Keratinocyte (primary cell): ENCODE data around the gene TMPRSS6. TPM values are rescaled to one million over a fixed set of nuclear protein-coding genes. Genes with fewer than 3 reads are reported as not detected.

Experiments used
- DNase-seq: peaks from one replicate; pipeline ENCODE4 v3.0.0-alpha.2; 2011; ENCODE audit warnings: low read depth, missing footprints, low spot score
- FAIRE-seq: peaks from 2 replicates; lab custom pipeline; 2011; peaks lifted over from hg19 to GRCh38; lab: Jason Lieb, UNC
- H2AFZ ChIP-seq: 2 replicates; pipeline ENCODE4 v1.6.0; 2012; ENCODE audit warnings: low read length, control low read depth, inconsistent platforms; ENCODE audit not compliant: control insufficient read depth
- H3K27ac ChIP-seq: 2 replicates; pipeline ENCODE4 v1.5.1; 2011; ENCODE audit warnings: low read length; ENCODE audit not compliant: control insufficient read depth, insufficient read depth
- H3K27me3 ChIP-seq: 3 replicates; pipeline ENCODE4 v1.6.0; 2011; ENCODE audit warnings: low read length; ENCODE audit not compliant: control insufficient read depth, insufficient read depth; ENCODE audit errors: extremely low read depth
- H3K36me3 ChIP-seq, 2 experiments: 2 replicates in 1 of 2; 3 replicates in 1 of 2; pipeline ENCODE4 v1.5.1; 2011; ENCODE audit warnings: low read length in 2 of 2, mild to moderate bottlenecking in 1 of 2; ENCODE audit not compliant: control insufficient read depth in 2 of 2, insufficient read depth in 2 of 2; ENCODE audit errors: extremely low read depth in 1 of 2
- H3K4me1 ChIP-seq: 3 replicates; pipeline ENCODE4 v1.5.1; 2011; ENCODE audit warnings: low read length; ENCODE audit not compliant: control insufficient read depth, insufficient read depth; ENCODE audit errors: extremely low read depth
- H3K4me2 ChIP-seq: 3 replicates; pipeline ENCODE4 v1.6.0; 2011; ENCODE audit warnings: low read depth, low read length; ENCODE audit not compliant: control insufficient read depth, insufficient read depth; ENCODE audit errors: extremely low read depth
- H3K4me3 ChIP-seq, 3 experiments: fragments of 200-600 bp in 1 of 3; sonication (generic) in 1 of 3; 2 replicates in 2 of 3; 3 replicates in 1 of 3; pipeline ENCODE4 v1.5.1; 2011 to 2016; ENCODE audit warnings: low read length in 3 of 3, mild to moderate bottlenecking in 3 of 3, control low read depth in 2 of 3, inconsistent platforms in 1 of 3, low read depth in 1 of 3, mixed read lengths in 1 of 3, mixed run types in 1 of 3, moderate library complexity in 1 of 3; ENCODE audit not compliant: control insufficient read depth in 2 of 3, insufficient read depth in 2 of 3; ENCODE audit errors: extremely low read depth in 1 of 3
- H3K79me2 ChIP-seq: 2 replicates; pipeline ENCODE4 v1.6.0; 2012; ENCODE audit warnings: low read length; ENCODE audit not compliant: control insufficient read depth, insufficient read depth
- H3K9ac ChIP-seq: 3 replicates; pipeline ENCODE4 v1.6.0; 2011; ENCODE audit warnings: low read length; ENCODE audit not compliant: control insufficient read depth, insufficient read depth; ENCODE audit errors: extremely low read depth
- H3K9me1 ChIP-seq: 3 replicates; pipeline ENCODE4 v1.6.0; 2011; ENCODE audit warnings: low read length; ENCODE audit not compliant: control insufficient read depth, insufficient read depth; ENCODE audit errors: extremely low read depth
- H3K9me3 ChIP-seq: 2 replicates; pipeline ENCODE4 v1.5.1; 2012; ENCODE audit warnings: low read depth, low read length; ENCODE audit not compliant: control insufficient read depth
- H4K20me1 ChIP-seq: 3 replicates; pipeline ENCODE4 v1.6.0; 2011; ENCODE audit warnings: low read length; ENCODE audit not compliant: control insufficient read depth, insufficient read depth; ENCODE audit errors: extremely low read depth
- EZH2 ChIP-seq: IDR thresholded peaks from one replicate; pipeline ENCODE4 v1.6.1; 2012; ENCODE audit warnings: inconsistent platforms, mild to moderate bottlenecking, low read length, moderate library complexity
- dilution Hi-C: fragments of 300-500 bp; cut with MboI; formaldehyde crosslinking; loops from one replicate; pipeline ENCODE4 v1.7.0; 2020; ENCODE audit warnings: low sequenced_read_pairs; ENCODE audit not compliant: extremely low pct_ligation_motif_present
- polyA minus RNA-seq, 3 experiments: library from RNA; depleted of rRNA, polyadenylated mRNA; stranded (reverse); fragments of >200 nt; gene quantifications; 1 replicate in 1 of 3; 2 replicates in 1 of 3; 3 replicates in 1 of 3; pipeline ENCODE4 v1.2.3, GENCODE V29; 2011
- polyA plus RNA-seq, 5 experiments: library from polyadenylated mRNA; depleted of rRNA in 3 of 5; stranded (reverse) in 3 of 5; stranded (forward) in 1 of 5; unstranded in 1 of 5; fragments of >200 nt; gene quantifications; 1 replicate in 1 of 5; 2 replicates in 3 of 5; 3 replicates in 1 of 5; pipeline versions ENCODE4 v1.2.1 to v1.2.3, GENCODE V29; 2011 to 2012; ENCODE audit warnings: missing spikeins in 2 of 5, low read depth in 1 of 5, low replicate concordance in 1 of 5
- TF ChIP-seq, protein P1 (sequence below), 3 experiments: IDR thresholded peaks in 1 of 3; conservative IDR thresholded peaks in 1 of 3; optimal IDR thresholded peaks in 1 of 3; 2 replicates in 2 of 3; 3 replicates in 1 of 3; pipeline versions ENCODE3 to v1.5.1; 2011; ENCODE audit warnings: low read length in 3 of 3, mild to moderate bottlenecking in 3 of 3, moderate library complexity in 2 of 3, control low read depth in 1 of 3, inconsistent platforms in 1 of 3; ENCODE audit not compliant: insufficient read depth in 2 of 3; ENCODE audit errors: extremely low read depth in 1 of 3

The TMPRSS6 gene
- not detected in 3 replicates for polyA plus RNA-seq
- not detected for polyA plus RNA-seq (2011; ENCODE audit: low read depth)
- not detected in 2 replicates for polyA plus RNA-seq (2011; cell fraction: cytosol; rRNA removed)
- not detected in 2 replicates for polyA plus RNA-seq (2011; cell fraction: nucleus; rRNA removed)
- 0.06 and 0.14 TPM in 2 replicates for polyA plus RNA-seq (2012; ENCODE audit: low replicate concordance)
- polyA minus RNA-seq: not detected in 3 replicates
- polyA minus RNA-seq (2011; cell fraction: cytosol; rRNA and poly(A)+ RNA removed): not detected
- not detected in 2 replicates for polyA minus RNA-seq (2011; cell fraction: nucleus; rRNA and poly(A)+ RNA removed)

GRCh38 chr22:37109242-37109917 is at the start of gene TMPRSS6:
TSS of gene TMPRSS6 (minus strand) at chr22:37109713. CDS start at chr22:37103417, 6,296 bp downstream.
- no peak within 1 kb of the TSS for H3K4me2 ChIP-seq
- TF ChIP-seq, protein P1, sequence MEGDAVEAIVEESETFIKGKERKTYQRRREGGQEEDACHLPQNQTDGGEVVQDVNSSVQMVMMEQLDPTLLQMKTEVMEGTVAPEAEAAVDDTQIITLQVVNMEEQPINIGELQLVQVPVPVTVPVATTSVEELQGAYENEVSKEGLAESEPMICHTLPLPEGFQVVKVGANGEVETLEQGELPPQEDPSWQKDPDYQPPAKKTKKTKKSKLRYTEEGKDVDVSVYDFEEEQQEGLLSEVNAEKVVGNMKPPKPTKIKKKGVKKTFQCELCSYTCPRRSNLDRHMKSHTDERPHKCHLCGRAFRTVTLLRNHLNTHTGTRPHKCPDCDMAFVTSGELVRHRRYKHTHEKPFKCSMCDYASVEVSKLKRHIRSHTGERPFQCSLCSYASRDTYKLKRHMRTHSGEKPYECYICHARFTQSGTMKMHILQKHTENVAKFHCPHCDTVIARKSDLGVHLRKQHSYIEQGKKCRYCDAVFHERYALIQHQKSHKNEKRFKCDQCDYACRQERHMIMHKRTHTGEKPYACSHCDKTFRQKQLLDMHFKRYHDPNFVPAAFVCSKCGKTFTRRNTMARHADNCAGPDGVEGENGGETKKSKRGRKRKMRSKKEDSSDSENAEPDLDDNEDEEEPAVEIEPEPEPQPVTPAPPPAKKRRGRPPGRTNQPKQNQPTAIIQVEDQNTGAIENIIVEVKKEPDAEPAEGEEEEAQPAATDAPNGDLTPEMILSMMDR (optimal IDR thresholded peaks at IDR 0.05 in 1 of 3, IDR thresholded peaks at IDR 0.05 in 1 of 3, conservative IDR thresholded peaks at IDR 0.05 in 1 of 3; ENCODE audit: extremely low read depth in 1 of 3, insufficient read depth in 2 of 3, low read length in 3 of 3): no peak
- TF ChIP-seq EZH2: no peak
- H2AFZ ChIP-seq: no peak within 1 kb of the TSS
- H3K27me3 ChIP-seq: no peaks in the 10 kb centered on the region
- H3K9me3 ChIP-seq: no peaks in the 10 kb centered on the region
- no peak within 1 kb of the TSS for H3K27ac ChIP-seq
- no peaks in the 10 kb centered on the region for H3K4me1 ChIP-seq
- no peak within 1 kb of the TSS for H3K4me3 ChIP-seq
- DNase-seq (no peak), FAIRE-seq (no peak)
- dilution Hi-C loops: no loop called here
- no peak within 1 kb of the TSS for H3K9ac ChIP-seq
- no peaks in the 10 kb centered on the region for H3K9me1 ChIP-seq
- H4K20me1 ChIP-seq: no peaks in the 10 kb centered on the region
- H3K36me3 ChIP-seq: no peaks in the 10 kb centered on the region
- H3K79me2 ChIP-seq: no peaks in the 10 kb centered on the region

GRCh38 chr22:37158963-37159290 is 49.4 kb upstream of the TMPRSS6 start:
- dilution Hi-C loops: no loop called here
- Histone ChIP-seq H4K20me1 (no peaks in the 10 kb centered on the region), H3K4me1 (no peaks in the 10 kb centered on the region), H3K27me3 (peaks cover 8% of the 10 kb centered on the region), H3K4me2 (no peak overlapping the region), H3K9me3 (peaks cover 4% of the 10 kb centered on the region), H3K9ac (no peak overlapping the region), H3K4me3 (no peak overlapping the region), H3K79me2 (no peaks in the 10 kb centered on the region), H3K36me3 (no peaks in the 10 kb centered on the region), H3K27ac (no peak overlapping the region), H2AFZ (no peak overlapping the region), H3K9me1 (no peaks in the 10 kb centered on the region)
- FAIRE-seq (no peak), DNase-seq (no peak)
- TF ChIP-seq, protein P1 (optimal IDR thresholded peaks at IDR 0.05 in 1 of 3, IDR thresholded peaks at IDR 0.05 in 1 of 3, conservative IDR thresholded peaks at IDR 0.05 in 1 of 3; ENCODE audit: extremely low read depth in 1 of 3, insufficient read depth in 2 of 3, low read length in 3 of 3): no peak
- TF ChIP-seq EZH2: no peak
